GM19351 (cell line): ENCODE results near the gene PTPRH.

ENCODE experiments used
- ATAC-seq: cut with Tn5 transposase; IDR thresholded peaks from one replicate; pipeline ENCODE4 v1.9.1; 2021; ENCODE audit warnings: mild to moderate bottlenecking, moderate library complexity; ENCODE audit not compliant: unreplicated experiment

Gene PTPRH

DNA sequence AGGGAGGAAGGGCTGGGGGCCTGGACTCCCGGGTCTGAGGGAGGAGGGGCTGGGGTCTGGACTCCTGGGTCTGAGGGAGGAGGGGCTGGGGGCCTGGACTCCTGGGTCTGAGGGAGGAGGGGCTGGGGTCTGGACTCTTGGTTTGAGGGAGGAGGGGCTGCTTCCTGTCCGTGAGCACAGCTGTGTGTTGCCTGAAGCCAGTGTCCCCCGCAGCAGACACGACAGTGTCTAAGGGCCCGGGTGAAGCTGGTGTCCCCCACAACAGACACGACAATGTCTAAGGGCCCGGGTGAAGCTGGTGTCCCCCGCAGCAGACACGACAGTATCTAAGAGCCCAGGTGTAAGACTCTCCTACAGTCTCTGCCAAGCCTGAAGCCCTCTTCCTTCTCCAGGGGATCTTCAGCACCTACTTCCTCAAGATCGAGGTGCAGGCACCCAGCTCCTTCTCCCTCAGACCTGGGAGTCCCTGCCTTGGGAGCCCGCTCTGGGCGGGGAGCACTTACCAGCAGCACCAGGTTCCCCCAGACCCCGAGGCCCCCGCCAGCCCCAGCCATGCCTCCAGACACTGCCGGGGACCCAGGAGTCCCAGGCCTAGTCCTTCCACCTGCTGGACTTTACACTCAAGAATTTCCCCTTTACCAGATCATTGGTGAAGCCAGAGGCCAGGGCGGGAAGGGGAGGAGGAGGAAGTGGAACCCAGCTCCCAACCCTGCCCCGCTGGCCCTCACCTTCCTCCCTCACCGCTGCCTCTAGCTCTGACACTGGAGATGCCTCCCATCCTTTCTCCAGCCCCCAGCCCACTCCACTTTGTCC is at the start of gene PTPRH:
Gene PTPRH, minus strand, starts transcription at position 622 of the 813 bp plus-strand sequence. Its CDS starts 68 bp downstream, at position 554.
- no peak for ATAC-seq

- ATAC-seq: no peak
These were observed 49.2 kb upstream of the PTPRH start for GRCh38 chr19:55258476-55258827.

- ATAC-seq: no peak
These were observed 48.4 kb upstream of the PTPRH start for GRCh38 chr19:55257461-55258420.

GRCh38 chr19:55256562-55257460 is 47.5 kb upstream of the PTPRH start:
- no peak for ATAC-seq

DNA sequence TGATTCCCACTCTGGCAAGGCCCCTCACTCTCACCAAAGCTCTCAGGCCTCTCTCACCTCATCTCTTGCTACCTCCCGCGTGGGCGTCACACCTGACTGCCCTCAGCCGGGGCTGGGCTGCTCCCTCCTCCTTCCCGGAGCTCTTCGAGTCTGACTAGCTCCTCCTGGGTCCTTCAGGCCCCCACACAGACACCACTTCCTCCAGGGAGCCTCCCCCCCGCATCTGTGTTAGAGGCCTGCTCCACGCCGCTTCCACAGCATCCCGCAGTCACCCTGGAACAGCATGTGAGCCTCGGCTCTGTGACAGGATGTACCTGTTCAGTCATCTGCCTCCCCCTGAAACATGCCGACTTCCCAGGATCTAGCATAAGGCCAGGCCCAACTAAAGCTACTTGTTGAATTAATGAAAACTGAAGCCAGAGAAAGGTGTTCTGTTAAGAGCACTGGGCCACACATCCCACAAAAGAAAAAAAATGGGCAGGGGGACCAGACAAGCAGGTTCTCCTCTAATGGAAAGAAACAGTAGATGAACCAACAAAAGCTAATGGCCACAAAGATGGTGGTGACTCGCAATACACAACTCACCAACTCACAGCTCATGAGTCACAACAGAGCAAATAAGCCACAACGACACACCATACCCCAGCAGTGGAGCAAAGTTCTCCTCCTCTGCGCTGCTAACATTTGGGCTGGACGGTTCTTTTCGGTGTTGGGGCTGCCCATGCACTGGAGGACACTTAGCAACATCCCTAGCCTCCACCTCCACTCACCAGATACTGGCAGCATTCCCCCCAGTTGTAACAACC is 46.5 kb upstream of the PTPRH start:
- no peak for ATAC-seq

DNA sequence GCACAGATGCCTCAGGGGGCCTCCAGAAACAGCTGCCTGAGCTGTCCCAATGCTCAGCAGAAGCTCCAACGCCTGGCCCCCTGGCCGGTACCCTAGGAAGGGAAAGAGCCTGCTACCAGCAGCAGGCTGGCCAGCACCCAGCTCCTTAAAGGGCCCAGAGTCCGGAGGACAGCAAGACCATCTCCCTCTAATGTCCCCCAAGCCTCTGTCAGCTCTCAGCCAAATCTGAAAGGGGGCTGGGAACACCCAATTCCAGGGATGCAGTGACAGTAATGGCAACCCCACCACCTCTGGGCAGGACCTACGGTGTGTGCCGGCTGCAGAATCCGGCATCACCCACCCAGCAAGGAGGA is 45.3 kb upstream of the PTPRH start:
- ATAC-seq: no peak

- ATAC-seq: peak; percentile 53
These were observed 44.7 kb upstream of the PTPRH start for GRCh38 chr19:55253842-55254624.

GRCh38 chr19:55252760-55253663 is 43.7 kb upstream of the PTPRH start:
- ATAC-seq: no peak

- no peak for ATAC-seq
These were observed 42.2 kb upstream of the PTPRH start for GRCh38 chr19:55251341-55252081.

- no peak for ATAC-seq
These were observed 41.1 kb upstream of the PTPRH start for GRCh38 chr19:55250262-55251036.

DNA sequence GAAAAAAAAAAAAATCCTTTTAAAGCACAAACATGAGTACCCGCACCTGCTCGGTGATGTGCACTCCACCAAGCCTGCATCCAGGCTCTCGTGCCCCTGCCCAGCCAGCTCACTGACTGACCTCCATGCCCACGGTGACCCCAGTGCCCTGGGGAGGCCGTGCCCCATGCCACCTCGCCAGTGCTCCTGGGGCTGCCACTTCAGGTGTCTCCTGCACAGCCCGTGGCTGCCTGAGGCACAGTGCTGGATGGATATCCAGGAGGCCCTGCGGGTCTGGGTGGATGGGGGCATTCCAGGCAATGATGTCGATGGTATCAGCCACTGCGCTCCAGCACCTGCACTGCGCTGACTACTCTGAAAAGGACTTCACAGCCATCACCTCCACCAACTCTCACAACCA is 40.5 kb upstream of the PTPRH start:
- no peak for ATAC-seq

GRCh38 chr19:55248704-55249103 is 39.4 kb upstream of the PTPRH start:
- ATAC-seq: no peak

DNA sequence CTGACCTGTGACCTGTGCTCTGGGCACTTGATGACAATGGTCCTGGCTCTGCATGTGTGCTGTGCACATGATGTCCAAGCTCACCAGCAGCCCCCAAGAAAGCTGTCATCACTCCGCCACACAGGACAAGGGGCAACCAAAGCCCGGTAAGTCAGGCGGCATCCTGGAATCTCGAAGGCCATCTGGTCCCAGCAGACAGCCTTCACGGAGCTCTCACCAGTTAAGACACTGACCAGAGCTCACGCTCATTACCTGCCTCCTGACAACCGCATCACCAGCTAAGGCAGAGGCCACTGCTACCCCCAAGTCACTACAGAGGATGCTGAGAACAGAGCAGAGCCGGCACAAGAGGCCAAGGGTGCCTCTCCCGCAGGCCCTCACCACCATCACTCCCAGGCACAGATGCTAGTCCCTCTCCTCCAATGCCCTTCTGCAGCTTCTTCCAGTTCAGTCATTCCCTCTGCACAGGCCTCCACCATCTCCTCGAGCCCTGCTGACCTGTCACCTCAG is 38.9 kb upstream of the PTPRH start:
- no peak for ATAC-seq

DNA sequence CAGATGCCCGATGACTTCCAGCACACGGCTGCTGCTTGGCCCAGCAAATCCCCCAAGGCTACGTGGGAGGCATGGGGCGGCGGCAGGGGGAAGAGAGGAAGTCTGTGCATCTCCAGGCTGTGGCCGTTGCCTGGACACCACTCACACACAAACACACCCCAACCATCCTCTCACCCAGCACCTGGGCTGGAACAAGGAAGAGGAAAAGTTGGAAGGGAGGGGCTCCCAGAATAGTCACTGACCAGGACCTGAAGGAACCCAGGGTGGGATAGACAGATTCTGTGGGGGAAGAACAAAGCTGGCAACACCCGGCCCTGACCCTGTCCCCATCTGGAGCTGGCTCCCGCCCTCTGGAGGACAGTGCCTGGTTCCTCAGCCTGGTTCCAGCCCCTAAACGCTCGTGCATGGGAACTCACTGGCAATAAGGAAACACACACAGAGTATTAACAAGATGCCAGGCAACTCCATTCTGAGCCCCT is 38.4 kb upstream of the PTPRH start:
- ATAC-seq: no peak

- ATAC-seq: no peak
These were observed 37.5 kb upstream of the PTPRH start for GRCh38 chr19:55246462-55247451.
